ENCODE results near the gene POLR3H.

Gene POLR3H

DNA sequence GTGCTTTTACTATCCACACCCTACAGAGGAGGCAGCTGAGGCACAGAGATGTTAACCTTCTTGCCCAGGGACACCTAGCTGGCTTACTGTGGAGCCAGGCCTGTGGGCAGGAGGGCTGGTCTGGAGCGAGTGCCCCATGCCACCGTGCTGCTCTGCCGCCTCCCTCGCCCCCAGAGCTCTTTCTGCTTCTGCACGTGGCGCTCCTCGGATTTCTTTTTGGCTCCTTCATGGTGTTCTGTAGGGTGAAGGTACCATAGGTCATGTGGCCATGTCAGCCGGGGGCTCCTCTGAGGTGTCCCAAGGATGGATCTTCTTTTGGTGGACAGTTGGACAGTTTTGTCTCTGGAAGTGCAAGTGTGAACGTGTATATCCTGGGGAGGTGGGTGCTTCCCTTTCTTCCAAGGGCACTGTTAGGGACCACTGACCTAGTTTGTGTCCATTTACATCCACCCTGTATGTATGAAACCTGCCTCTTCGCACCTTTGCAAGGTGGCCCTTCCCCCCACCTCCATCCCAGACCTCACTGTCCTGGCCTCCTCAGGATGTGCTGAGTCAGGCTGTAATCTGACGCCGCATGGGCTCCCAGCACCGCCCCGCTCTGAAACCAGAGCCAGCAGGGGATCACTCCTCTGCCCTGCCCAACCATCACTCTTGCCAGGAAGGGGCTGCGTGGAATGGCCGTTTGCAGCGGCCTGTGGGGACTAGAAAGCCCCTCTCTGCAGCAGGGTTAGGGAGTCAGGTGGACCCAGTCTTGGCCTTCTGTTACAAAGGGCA lies 31.7 kb downstream of the POLR3H start:
- DNase-seq: no peak

DNA sequence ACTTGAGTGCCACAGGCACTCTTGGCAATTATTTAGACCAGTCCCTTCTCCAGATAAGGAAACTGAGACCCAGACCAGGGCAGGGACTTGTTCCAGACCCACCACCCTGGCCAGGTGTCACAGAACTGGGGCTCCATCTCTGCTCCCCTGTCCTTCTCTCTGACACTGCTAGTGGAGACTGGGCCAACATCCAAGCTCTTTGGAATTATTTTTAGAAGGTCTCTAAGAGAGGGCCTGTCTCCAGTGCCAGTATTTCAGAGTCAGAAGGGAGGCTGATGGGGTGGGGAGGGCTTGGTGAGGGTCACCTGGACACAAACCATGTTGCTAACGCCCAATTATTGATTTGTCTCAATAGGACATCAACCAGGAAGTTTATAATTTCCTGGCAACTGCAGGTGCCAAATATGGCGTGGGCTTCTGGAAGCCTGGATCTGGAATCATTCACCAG lies 32.7 kb downstream of the POLR3H start:
- no peak for DNase-seq

DNA sequence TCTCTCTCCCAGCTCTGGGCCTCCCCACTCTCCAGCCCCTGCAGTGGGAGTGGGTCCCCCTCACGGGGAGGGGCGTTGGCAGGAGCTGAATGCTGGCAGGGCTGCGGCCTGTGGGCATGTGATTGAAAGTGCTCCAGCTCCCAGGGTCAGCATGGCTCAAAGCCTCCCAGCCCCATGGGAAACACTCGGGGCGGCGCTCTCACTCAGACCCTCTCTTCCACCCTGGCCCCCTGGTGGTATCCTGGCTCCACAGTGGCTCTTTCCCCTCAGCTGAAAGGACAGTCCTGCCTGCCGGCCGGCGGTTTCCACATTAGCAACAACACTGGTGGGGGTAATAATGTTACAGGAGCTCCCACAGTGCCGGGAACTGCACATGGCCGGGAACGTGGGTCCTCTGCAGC lies 35.5 kb downstream of the POLR3H start:
- no peak for DNase-seq

DNA sequence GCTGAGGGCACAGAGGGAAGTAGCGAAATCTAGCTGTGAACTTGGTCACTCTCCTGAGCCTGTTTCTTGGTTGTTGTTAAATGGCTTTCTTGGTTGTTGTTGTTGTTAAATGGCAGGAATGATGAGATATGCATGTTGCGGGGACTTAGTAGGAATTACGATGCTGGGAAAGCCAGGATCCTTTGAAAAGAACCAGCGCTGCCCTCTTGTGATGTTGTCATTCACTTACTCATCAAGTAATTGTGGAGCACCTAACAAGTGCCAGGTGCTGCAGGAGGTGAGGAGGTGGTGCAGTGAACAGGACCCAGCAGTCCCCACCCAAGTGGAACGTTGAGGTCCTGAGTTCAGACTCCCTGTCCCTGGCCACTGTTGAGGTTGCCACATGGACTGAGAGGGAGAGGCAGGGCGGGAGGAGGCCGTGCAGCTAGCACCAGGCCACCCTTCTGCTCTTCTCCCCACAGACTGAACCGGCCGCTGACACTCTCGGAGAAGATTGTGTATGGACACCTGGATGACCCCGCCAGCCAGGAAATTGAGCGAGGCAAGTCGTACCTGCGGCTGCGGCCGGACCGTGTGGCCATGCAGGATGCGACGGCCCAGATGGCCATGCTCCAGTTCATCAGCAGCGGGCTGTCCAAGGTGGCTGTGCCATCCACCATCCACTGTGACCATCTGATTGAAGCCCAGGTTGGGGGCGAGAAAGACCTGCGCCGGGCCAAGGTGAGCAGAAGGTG lies 36.8 kb downstream of the POLR3H start:
- DNase-seq: no peak

DNA sequence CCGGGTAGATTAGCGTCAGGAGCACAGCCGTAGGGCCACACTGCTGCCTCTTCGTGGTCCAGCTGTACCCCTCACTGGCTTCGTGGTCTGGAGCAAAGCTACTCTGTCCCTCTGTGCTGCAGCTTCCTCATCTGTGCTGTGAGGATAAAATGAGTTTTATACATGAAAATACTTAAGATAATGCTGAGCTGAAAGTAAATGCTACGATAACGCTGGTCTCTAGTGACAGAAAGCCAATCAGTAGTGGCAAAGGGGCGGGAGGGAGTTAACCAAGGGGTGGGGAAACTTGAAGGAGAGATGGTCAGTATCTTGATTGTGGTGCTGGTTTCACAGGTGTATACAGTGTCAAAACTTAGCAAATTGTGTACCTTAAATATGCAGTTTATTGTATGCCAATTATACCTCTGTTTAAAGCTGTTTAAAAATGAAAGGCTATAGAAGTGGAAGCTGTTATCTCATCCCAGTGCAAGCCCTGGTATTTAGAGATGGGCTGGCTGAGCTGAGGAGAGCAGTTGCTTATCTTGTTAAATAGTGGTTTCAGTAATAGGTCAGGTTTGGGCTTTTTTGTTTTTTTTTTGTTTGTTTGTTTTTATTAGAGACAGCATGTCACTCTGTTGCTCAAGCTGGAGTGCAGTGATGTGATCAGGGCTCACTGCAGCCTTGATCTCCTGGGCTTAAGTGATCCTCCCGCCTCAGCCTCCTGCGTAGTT lies 38.6 kb downstream of the POLR3H start:
- DNase-seq: no peak

DNA sequence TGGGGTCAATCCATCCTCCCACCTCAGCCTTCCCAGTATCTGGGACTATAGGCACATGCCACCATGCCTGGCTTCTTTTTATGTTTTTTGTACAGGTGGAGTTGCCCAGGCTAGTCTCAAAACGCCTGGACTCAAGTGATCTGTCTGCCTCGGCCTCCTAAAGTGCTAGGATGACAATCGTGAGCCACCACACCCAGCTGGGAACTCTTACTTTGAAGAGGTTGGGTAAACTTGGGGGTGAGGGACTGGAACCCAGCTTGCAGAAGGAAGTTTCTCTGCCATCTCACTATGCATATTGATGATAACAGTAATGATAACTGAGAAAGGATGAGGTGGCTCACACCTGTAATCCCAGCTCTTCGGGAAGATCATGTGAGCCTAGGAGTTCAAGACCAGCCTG lies 39.5 kb downstream of the POLR3H start:
- no peak for DNase-seq

DNA sequence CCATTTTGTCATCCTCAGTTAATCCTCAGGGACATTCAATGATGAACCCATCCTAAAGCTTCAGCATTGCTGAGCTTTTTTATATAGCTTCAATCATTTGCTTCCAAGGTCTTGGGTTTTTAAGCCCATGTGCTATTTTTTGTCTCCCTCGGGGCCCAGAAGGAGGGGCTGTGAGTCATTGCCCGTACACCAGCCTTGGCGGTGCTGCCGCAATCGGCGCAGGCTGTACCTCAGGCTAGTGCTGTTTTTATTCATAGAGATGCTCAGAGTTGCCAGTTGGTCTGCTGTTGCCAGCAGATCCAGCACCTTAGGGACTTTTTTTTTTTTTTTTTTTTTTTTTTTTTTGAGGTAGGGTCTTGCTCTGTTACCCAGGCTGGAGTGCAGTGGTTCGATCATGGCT lies 39.9 kb downstream of the POLR3H start:
- no peak for DNase-seq

DNA sequence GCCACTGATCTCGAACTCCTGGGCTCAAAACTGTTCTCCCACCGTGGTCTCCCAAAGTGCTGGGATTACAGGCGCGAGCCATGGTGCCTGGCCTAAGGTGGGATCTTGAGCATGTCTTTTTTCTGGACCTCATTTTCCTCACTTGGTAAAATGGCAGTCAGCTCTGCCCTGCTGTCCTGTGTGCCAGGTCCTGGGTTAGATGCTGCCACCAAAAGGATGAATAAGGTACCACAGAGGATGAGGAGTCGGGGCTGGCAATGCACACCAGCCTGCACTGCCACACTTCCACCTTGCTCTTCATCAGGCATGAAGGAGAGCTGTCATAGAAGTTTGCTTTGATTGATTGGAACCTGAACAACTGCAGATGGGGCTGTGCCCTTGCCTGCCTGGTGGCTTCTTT lies 43.1 kb downstream of the POLR3H start:
- peak; percentile 25 for DNase-seq

DNA sequence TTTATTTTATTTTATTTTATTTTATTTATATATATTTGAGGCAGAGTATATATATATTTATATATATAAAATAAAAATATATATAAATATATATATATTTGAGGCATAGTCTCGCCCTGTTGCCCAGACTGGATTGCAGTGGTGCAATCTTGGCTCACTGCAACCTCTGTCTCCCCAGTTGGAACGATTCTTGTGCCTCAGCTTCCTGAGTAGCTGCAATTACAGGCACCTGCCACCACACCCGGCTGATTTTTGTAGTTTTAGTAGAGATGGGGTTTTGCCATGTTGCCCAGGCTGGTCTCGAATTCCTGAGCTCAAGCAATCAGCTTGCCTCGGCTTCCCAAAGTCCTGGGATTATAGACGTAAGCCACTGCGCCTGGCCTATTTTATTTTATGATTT lies 44.0 kb downstream of the POLR3H start:
- no peak for DNase-seq

DNA sequence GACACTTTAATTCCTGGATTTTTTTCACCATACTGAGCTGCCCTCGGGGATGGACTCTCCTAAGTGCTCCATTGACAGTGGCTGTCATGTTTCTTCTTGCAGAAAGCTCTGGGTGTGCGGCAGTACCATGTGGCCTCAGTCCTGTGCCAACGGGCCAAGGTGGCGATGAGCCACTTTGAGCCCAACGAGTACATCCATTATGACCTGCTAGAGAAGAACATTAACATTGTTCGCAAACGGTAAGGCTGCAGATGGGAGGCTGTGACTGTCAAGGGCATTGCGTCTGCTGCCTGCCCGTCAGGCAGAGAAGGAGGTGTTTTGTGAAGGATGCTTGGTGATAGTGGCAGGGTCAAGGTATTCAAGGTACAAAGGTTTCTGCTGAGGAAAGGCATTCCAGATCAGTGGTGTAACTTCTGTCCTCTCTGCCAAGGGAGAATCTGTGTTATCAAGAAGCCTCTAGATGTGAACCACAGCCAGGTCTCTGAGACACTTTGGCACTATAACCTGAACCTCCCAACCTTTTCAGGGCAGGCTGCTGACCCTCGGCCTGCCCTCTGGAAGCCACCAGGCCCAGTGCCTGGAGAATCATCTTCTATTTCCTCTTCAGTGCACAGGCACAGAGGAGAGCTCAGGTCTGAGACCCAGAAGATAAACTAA lies 44.5 kb downstream of the POLR3H start:
- no peak for DNase-seq

DNA sequence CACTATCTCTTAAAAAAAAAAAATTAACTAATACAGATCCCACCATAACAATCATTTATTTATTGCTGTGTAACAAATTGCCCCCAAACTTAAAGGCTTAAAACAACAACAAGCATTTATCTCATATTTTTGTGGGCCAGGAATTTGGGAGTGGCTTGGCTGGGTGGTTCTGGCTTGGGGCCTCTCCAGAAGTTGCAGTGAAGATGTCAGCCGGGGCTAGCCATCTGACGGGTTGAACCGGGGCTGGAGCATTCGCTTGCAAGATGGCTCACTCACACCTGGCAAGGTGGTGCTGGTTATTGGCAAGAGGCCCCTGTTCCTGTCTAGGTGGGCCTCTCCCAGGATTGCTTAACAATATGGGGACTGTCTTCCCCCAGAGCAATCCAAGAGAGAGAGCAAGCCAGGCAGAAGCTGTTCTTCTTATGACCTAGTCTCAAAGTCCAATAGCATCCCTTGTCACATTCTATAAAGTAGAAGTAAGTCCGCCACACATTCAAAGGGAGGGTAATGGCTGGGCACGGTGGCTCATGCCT lies 45.9 kb downstream of the POLR3H start:
- DNase-seq: no peak

DNA sequence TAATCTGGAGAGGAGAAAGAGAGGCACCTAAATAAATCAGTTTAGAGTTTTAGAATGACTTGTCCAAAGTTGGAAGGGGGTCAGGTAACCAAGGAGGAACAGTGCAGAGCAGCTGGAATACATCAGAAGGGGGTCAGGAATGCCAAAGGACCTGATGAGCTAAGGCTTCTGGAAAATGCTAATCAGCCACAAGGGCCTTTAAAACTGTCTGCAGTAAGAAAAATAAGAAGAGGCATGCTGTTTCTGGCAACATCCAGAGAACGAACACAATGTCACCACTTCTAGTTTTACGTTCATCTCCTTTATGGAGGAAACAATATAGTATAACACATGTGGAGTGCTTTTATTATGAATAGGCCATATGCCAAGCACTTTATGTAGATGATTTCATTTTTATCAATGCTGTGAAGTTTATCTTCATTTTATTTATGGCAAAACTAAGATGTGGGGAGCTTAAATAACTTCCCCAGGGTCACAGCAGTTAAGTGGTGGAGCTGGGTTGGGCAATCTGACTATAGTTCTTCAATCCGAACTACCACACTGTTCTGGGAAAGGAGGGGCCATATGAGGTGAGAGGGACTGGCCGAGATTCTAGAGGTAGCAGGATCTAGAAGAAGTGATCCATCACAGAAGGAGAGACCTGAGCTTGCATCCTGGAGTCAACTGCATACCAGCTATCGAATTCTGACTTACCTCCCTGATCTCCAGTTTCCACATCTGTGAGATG lies 52.7 kb downstream of the POLR3H start:
- DNase-seq: no peak

DNA sequence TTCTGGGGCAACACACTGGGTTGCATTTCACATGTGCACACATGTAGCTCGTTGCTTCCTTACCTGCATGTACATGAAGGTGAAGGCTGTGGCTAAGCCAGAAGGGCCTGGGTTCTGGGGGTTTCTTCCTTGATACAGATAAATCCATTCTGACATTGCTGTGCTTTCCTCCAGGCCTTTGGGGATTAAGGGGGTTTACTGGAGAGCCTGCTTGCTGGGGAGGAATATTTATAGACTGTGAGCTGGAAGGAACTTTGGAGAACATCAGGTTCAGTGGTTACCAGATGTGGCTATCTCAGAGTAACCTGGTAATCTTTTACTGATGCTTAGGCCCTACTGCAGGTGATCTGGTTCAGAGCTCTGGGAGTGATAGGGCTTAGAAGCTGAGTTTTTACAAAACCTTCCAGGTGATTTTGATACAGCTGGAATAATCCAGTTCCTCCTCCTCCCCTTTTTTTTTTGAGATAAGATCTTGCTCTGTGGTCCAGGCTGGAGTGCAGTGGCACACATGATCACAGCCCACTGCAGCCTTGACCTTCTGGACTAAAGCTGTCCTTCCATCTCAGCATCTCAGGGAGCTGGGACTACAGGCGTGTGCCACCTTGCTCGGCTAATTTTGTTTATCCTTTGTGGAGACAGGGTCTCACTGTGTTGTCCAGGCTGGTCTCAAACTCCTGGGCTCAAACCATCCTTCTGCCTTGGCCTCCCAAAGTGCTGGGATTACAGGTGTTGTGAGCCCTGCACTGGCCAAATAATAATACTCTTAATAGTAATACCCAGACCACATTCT lies 55.5 kb downstream of the POLR3H start:
- DNase-seq: no peak

DNA sequence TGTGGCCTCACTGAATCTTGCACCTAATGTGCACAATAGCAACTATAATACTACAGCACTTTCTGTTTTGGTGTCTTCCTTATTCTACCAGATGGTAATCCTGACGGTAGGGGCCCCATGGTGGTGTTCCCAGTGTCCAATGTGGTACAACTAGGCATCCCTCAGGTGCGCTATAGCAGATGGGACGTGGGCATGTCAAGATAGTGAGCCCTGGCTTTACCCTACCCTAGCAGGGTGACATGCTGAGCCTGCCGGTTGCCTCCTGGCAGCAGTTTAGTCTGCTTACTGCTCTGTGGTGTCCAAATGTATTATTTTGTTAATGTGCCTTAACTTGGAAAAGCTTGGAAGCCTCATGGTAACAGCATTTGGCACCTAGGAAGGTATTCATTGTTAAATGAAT lies 56.2 kb downstream of the POLR3H start:
- DNase-seq: no peak

DNA sequence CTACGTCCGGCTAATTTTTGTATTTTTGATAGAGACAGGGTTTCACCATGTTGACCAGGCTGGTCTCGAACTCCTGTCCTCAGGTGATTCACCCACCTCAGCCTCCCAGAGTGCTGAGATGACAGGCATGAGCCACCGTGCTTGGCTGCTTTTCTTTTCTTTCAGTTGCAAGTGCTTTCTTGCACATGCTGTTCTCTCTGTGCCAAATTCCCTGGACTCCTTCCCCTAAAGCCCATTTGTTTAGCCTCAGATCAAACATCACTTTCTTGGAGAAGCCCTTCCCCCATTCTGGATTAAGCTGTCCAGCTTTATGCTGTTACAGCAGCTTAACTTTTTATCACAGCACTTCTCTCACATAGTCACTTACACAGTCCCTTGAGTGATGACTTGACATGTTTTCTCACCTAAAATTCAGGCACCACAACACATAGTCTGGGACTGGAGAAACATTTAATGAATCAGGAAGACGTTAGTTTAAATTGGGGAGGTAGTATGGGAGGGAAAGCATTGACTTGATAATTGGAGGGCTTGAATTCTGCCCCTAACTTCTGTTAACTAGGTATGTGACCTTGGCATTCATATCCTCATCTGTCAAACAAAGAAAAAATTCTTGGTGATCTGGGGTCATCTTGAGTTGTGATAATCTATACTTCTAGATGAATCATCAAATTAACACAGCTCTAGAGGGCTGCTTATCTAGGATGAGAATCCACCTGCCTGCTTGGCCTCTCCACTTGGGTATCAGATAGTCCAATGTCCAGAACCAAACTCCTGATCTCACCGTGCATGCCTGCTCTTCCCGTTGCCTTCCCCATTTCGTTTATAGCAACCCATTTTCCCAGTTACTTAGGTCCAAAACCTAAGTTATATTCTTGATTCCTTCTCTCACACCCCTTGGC lies 57.0 kb downstream of the POLR3H start:
- no peak for DNase-seq

DNA sequence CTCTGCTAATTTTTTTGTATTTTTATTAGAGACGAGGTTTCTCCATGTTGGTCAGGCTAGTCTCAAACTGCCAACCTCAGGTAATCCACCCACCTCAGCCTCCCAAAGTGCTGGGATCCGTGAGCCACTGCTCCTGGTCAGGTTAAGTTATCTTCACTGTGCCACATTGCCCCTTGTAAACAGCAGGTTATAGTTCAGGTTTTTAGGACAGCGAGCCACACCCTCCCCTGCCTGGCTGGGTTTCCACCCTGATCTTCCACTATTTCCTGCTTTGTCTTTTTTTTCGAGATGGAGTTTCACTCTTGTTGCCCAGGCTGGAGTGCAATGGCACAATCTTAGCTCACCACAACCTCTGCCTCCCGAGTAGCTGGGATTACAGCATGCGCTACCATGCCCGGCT lies 59.2 kb downstream of the POLR3H start:
- no peak for DNase-seq

DNA sequence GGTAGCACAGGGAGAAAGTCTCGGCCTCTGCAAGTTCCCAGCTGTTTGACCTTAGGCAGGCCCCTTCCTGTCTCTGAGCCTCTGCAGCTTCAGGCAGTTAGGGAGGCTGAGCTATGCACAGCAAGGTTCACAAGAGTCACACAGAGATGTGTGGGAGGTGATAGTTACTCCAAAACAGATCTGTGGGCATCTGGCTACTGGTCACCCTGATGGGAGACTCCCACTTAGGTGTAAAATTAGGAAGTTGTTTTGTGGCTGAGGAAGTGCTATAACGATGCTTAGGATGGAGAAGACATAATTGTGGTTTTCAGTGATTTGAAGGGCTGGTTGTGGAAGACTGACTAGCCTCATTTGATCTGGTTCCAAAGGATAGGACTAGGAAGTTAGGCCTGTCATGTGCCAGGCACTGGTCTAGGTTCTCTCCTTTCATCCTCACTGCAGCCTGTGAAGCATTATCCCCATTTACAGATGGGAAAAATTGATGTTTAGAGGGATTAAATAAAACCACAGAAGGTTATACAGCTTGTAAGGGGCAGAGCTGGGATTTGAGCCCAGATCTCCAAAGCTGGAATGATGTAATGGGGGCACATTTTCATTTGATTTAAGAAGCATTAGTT lies 61.8 kb downstream of the POLR3H start:
- DNase-seq: no peak

DNA sequence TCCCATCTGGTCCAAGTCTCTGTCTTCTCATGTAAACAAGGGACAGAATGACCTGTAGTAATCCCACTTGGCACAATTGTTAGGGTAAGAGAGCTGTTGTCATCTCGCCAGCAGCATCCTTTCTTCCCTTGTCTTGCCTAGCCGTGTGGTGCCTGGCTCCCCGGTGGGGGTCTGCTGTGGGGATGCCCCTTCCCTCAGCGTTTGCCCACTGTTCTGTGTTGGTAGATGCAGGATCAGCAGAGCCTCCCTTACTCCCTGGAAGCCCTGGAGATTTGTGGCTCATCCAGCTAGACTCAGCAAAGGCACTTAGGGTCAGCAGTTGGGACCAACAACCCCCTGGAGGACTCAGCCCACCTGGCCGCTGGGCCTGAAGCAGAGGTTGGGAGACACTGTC lies 62.3 kb downstream of the POLR3H start:
- no peak for DNase-seq

DNA sequence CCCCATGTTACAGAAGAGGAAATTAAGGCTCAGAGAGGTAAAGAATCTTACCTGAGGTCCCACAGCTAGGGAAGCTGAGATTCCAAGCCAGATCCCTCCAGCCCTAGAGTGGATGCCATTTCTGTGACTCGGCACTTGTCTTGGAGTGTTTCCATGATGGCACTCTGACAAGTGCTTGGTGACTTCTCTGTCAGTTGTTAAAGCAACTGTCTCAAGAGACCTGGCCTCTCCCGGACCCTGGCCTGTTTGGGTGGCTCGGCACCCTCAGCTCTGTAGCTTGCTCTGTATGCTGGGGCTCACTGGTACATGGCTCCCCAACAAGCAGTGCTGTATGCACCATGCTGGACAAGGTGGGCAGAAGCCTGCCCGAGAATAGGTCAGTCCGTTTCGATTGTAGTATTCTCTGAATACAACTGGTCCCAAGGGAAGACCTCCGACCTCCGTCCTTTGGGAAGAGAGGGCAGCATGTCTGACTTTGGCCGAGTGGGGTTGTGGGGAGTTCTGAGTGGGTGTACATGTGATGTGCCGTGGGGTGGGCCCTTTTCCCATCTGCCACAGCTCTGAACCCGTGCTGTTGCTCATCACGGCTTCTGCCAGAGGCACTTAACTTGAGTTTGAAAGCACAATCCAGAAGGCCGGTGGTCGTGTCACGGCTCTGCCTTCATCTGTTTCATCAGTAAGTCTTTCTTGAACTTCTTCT lies 63.0 kb downstream of the POLR3H start:
- DNase-seq: no peak
